Vagina (tissue), 2 donors: ENCODE results near the gene SLC12A8. TPM values are rescaled to one million over a fixed set of nuclear protein-coding genes. Genes with fewer than 3 reads are reported as not detected.

ENCODE experiments used
- DNase-seq, 2 donors: peaks; one replicate each; pipeline ENCODE4 v3.0.0-alpha.2; 2017; ENCODE audit errors: extremely low spot score in 2 of 2
- H3K27ac ChIP-seq: fragments of 200-600 bp; sonication (generic); one replicate; pipeline ENCODE4 v1.5.1; 2019
- H3K27me3 ChIP-seq: fragments of 200-600 bp; sonication (generic); one replicate; pipeline ENCODE4 v1.5.1; 2019
- H3K36me3 ChIP-seq, 2 donors: fragments of 200-600 bp; sonication (generic); one replicate each; pipeline ENCODE4 v1.5.1; 2017 to 2019
- H3K4me1 ChIP-seq: fragments of 200-600 bp; sonication (generic); one replicate; pipeline ENCODE4 v1.5.1; 2019
- H3K4me3 ChIP-seq, 2 donors: fragments of 200-600 bp; sonication (generic); 1 replicate in 1 of 2; 2 replicates in 1 of 2; pipeline ENCODE4 v1.5.1; 2016 to 2019
- H3K9me3 ChIP-seq: fragments of 200-600 bp; sonication (generic); one replicate; pipeline ENCODE4 v1.5.1; 2019
- POLR2A ChIP-seq, 2 donors: fragments of 450-650 bp; IDR thresholded peaks; one replicate each; pipeline ENCODE4 v1.6.1; 2017; ENCODE audit warnings: antibody characterized with exemption in 2 of 2, mild to moderate bottlenecking in 2 of 2, moderate library complexity in 2 of 2
- POLR2AphosphoS5 ChIP-seq, 2 donors: sonication (generic); formaldehyde crosslinking; IDR thresholded peaks; one replicate each; pipeline ENCODE4 v1.9.0; 2017; ENCODE audit warnings: antibody characterized with exemption in 2 of 2, mild to moderate bottlenecking in 2 of 2, low read depth in 1 of 2; ENCODE audit not compliant: insufficient read depth in 1 of 2
- intact Hi-C: fragments of 100-400 bp; cut with DNase I; formaldehyde crosslinking; loops from one replicate; pipeline ENCODE4 v1.15.1; 2023
- total RNA-seq: library from RNA; depleted of rRNA; stranded (reverse); fragments of >200 nt; gene quantifications from one replicate; pipeline ENCODE4 v1.2.3, GENCODE V29; 2016
- TF ChIP-seq, protein P1 (sequence below), 3 experiments: fragments of 450-650 bp in 2 of 3; fragments of 200-600 bp in 1 of 3; sonication (generic) in 1 of 3; IDR thresholded peaks; one replicate each; pipeline ENCODE4 v1.5.1; 2017 to 2019; ENCODE audit warnings: antibody characterized with exemption in 3 of 3, mild to moderate bottlenecking in 2 of 3, moderate library complexity in 2 of 3

Gene SLC12A8
- total RNA-seq, 1 donor from 2014 or later: 6.1 TPM

DNA sequence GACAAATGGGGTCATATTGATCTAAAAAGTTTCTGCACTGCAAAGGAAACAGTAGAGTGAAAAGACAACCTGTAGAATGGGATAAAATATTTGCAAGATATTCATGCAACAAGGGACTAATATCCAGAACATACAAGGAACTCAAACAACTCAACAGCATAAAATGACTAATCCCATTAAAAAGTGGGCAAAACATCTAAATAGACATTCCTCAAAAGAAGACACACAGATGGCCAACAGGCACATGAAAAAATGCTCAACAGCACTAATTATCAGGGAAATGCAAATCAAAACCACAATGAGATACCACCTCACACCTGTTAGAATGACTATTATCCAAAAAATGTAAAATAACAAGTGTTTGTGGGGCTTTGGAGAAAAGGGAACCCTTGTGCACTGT lies 8.8 kb downstream of the SLC12A8 start:
- Histone ChIP-seq H3K27ac (no peak overlapping the region), H3K36me3 (no peaks in the 10 kb centered on the region), H3K4me3 (no peak overlapping the region), H3K4me1 (no peaks in the 10 kb centered on the region), H3K27me3 (no peaks in the 10 kb centered on the region), H3K9me3 (no peaks in the 10 kb centered on the region)
- DNase-seq: no peak
- intact Hi-C loops: no loop called here
- TF ChIP-seq, protein P1, sequence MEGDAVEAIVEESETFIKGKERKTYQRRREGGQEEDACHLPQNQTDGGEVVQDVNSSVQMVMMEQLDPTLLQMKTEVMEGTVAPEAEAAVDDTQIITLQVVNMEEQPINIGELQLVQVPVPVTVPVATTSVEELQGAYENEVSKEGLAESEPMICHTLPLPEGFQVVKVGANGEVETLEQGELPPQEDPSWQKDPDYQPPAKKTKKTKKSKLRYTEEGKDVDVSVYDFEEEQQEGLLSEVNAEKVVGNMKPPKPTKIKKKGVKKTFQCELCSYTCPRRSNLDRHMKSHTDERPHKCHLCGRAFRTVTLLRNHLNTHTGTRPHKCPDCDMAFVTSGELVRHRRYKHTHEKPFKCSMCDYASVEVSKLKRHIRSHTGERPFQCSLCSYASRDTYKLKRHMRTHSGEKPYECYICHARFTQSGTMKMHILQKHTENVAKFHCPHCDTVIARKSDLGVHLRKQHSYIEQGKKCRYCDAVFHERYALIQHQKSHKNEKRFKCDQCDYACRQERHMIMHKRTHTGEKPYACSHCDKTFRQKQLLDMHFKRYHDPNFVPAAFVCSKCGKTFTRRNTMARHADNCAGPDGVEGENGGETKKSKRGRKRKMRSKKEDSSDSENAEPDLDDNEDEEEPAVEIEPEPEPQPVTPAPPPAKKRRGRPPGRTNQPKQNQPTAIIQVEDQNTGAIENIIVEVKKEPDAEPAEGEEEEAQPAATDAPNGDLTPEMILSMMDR (IDR thresholded peaks at IDR 0.05): no peak
- TF ChIP-seq POLR2A (IDR thresholded peaks at IDR 0.05) (no peak), POLR2AphosphoS5 (IDR thresholded peaks at IDR 0.05; ENCODE audit: insufficient read depth in 1 of 2, low read depth in 1 of 2) (no peak)

DNA sequence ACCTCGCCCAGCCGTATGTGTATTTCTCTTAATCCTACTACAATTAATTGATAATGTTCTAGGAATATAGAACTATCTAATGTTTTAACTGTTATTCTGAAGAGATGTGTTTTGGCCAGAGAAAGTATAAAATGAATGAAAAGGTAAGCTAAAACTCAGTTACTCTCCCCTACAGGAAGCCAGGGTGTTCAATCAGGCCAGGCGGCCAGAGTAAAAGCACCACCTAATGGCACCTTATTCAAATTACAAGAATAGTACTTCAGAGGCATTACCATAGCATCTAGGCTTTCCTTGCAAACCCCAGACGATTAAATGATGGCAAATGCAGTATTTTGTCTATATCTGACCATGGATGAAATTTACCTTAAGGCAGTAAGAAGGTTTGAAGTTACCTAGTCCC lies 10.4 kb downstream of the SLC12A8 start:
- intact Hi-C loops: no loop called here
- no peaks in the 10 kb centered on the region for H3K4me1 ChIP-seq
- no peaks in the 10 kb centered on the region for H3K36me3 ChIP-seq
- no peak overlapping the region for H3K27ac ChIP-seq
- DNase-seq: no peak
- H3K27me3 ChIP-seq: no peaks in the 10 kb centered on the region
- no peaks in the 10 kb centered on the region for H3K9me3 ChIP-seq
- no peak overlapping the region for H3K4me3 ChIP-seq
- TF ChIP-seq POLR2A (IDR thresholded peaks at IDR 0.05): no peak
- TF ChIP-seq, protein P1 (IDR thresholded peaks at IDR 0.05): no peak
- no peak for TF ChIP-seq POLR2AphosphoS5 (IDR thresholded peaks at IDR 0.05; ENCODE audit: insufficient read depth in 1 of 2, low read depth in 1 of 2)

DNA sequence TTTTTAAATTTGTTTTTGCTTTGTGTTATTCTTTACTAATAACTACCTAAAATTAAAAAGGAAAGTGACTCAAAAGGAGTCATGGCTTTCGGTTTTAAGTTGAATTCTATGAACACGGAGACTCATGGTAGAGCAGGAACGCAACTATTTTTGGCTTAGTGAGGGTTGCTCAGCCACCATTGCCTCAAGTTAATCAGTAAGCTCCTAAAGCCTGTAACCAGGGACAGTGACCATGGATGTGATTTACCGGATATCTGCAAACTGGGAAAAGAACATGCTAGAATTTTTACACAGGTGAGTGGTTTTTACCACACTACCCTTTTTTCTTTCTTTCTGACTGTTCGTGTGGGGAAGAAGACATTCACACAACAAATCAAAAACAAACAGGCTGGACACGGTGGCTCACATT lies 11.8 kb downstream of the SLC12A8 start:
- DNase-seq: no peak
- Histone ChIP-seq H3K36me3 (no peaks in the 10 kb centered on the region), H3K27me3 (no peaks in the 10 kb centered on the region)

DNA sequence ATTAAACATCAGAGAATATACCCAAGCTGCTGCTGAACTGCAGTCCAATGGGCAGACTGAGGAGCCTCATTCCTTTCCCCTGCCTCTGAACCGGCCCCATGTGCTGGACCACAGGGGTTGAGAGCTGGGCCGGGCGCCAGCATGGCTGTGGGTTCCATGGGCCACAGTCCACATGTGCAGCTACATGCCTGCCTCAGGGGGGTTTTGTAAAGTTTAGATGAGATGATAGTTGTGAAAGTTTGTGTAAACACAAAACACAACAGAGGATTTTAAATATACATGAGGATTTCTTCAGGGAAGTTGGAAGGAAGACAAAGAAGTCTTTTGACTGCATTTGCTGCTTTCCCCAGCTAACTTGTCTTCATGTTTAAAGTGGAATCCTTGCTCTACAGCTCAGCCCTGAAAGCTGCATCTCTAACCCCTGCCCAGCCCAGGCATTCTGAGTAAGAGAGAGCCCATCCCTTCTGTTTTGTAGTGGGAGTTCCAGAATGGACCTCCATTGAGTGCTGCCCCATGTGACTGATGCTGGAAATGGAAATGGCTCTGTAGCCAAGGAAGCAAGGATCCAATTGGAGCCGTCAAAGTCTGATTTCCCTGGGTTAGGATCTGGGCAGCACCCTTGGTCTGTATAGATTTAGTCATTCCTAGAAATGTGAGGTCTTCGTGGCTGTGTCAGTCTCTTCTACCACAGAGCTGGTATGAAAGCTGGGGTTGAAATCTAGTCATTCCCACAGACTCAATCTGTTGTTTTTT lies 17.5 kb downstream of the SLC12A8 start:
- intact Hi-C loops: no loop called here
- no peak for TF ChIP-seq POLR2A (IDR thresholded peaks at IDR 0.05)
- TF ChIP-seq POLR2AphosphoS5 (IDR thresholded peaks at IDR 0.05; ENCODE audit: insufficient read depth in 1 of 2, low read depth in 1 of 2): no peak
- TF ChIP-seq, protein P1 (IDR thresholded peaks at IDR 0.05): no peak
- no peaks in the 10 kb centered on the region for H3K27me3 ChIP-seq
- peaks cover 4% of the 10 kb centered on the region for H3K4me1 ChIP-seq
- DNase-seq: no peak
- no peak overlapping the region for H3K27ac ChIP-seq
- no peaks in the 10 kb centered on the region for H3K9me3 ChIP-seq
- no peak overlapping the region for H3K4me3 ChIP-seq
- H3K36me3 ChIP-seq: no peaks in the 10 kb centered on the region

More for the DNA sequence above, 11.8 kb downstream of the SLC12A8 start:
- intact Hi-C loops: no loop called here
- Histone ChIP-seq H3K9me3 (no peaks in the 10 kb centered on the region), H3K27ac (no peak overlapping the region), H3K4me3 (no peak overlapping the region), H3K4me1 (no peaks in the 10 kb centered on the region)
- TF ChIP-seq POLR2AphosphoS5 (IDR thresholded peaks at IDR 0.05; ENCODE audit: insufficient read depth in 1 of 2, low read depth in 1 of 2) (no peak), POLR2A (IDR thresholded peaks at IDR 0.05) (no peak)
- TF ChIP-seq, protein P1 (IDR thresholded peaks at IDR 0.05): no peak
